ELR (cell line): ENCODE data around the gene FAM171A1.
A peak's percentile ranks its signal among the peaks of the same experiment; 100 is the strongest.

Experiments
- DNase-seq: peaks from one replicate; pipeline ENCODE4 v3.0.0-alpha.2; 2015; ENCODE audit warnings: low read depth

Gene FAM171A1

DNA sequence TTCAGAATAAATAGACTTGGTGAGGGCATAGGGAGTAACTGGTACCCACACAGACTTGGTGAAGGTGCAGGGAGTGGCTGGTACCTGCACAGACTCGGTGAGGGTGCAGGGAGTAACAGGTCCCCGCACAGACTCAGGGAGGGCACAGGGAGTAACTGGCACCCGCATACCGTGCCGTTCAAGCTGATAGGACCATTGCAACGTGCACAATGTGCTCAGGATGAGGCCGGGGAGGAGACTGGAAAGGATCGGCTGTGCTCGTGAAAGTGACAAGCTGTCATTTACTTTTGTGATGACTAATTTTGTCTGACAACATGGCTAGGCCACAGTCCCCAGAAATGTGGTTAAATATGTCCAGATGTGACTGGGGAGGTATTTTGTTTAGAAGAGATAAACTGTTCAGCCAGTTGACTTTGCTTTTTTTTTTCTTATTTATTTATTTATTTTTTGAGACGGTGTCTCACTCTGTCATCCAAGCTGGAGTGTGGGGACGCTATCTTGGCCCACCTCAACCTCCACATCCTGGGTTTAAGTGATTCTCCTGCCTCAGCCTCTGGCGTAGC, 126.4 kb downstream of the FAM171A1 start:
- DNase-seq, result no peak

DNA sequence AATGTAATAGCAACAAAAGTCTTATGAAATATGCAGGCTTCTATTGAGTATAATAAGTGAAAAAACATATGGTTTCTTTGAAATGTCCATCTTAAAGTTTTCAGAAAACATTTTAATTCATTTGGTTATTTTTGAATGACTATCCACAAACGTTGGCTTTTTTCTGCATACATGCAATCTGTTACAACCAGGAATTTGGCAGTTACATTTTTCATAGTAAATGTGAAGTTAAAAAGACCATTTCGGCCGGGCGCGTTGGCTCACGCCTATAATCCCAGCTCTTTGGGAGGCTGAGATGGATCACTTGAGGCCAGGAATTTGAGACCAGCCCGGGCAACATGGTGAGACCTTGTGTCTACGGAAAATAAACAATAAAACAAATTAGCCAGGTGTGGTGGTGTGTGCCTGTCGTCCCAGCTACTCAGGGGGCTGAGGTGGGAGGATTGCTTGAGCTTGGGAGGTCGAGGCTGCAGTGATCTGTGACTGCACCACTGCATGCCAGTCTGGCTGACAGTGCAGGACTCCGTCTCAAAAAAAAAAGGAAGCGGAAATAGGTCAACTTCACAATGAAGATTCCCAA, 128.7 kb downstream of the FAM171A1 start:
- no peak for DNase-seq

DNA sequence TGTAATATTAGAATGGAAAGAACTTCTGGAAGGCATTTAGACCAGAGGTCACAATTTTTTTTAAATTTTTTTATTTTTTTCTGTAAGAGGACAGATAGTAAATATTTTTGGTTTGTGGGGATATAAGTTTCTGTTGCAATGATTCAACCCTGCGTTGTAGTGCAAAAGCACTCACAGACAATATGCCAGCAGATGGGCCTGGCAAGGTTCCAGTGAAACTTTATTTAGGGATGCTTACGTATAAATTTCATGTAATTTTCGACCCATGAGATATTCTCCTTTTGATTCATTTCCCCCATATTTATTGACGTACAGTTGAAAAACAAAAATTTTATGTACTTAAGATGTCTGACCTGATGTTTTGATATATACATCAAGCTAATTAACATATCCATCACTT, 129.8 kb downstream of the FAM171A1 start:
- DNase-seq, result no peak

DNA sequence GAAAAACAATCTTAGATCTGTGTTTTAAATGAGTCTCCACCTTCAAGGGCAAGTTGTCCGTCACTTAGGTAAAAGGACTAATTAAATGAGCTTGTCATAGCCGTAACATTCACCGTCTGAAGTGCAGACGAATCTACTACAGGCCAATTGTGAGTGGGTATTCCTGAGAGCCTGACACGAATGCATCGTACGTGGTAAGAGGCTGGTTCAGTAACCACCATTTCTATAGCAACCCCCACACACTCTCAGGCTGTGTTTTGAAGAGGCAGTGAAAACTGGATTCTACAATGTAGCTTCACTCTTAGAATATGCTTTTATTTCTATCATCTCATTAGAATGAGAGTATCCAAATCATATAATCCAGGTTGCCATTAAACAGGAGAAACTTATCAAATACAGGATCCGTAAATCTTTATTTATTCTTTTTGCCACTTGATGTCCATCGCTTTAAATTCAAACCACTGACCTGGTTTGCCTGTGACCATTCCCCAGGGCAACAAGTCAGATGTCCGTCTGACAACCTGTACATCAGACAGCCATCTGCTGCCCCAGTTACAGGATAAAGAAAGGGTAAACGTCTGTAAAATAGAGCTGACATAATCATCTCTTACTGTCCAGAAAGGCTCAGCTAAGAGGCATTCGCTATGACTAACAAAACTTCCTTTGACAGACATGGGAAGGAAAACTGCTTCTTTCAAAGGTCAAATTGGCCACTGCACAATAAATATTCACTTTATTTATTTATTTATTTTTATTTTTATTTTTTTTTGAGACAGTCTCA, 132.3 kb downstream of the FAM171A1 start:
- peak; percentile 65 for DNase-seq

DNA sequence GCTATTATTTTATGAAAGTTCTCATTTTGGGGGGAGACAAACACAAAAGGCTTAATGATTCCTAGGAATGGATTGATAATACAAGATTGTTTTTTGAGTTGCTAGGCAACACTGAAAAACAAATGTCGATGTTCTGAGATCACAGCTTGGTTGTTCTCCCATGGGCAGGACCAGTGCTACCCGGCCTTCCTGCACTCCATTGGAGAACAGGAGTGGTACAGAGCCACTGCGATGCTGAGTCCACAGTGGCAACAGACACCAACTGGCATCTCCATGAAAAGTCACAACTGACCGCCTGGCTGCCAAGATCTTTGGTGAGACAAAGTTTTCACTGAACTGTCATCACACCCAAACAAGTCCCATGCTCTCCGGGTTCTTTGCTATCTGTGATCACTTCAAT, 133.7 kb downstream of the FAM171A1 start:
- peak; percentile 66 for DNase-seq

DNA sequence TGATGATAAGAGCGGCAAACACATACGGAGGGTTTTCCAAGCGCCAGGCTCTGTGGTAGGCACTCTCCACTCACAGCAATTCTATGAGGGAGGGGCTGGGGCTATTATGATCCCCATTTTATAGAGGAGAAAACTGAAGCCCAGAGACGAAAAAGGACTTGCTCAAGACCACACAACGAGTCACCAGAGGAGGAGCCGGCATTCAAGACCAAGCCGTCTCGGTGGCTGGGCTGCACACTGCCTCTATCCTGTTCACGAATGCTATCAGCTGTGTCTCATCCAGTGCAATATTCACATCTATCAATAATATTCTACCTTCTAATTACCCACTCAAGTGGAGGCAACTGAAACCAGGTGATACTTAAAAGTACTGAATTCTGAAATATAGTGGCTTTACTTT, 134.7 kb downstream of the FAM171A1 start:
- DNase-seq, result peak; percentile 69

DNA sequence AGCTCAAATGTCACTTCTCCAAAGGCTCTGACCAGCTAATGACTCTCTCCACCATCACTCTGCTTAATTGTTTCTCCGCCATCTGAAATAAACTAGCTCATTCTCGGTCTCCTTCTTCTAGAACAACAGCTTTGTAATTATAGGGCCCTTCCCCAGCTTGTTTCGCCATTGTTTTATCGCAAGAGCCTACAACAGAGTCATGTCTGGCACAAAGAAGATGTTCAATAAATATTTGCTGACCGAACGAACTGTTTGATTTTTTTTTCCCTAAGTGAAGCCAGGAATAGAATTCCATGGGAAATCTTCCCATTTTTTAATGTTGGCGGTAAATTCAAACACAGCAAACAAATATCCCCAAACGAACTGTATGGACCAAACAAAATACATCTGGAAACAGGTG, 138.8 kb downstream of the FAM171A1 start:
- no peak for DNase-seq

DNA sequence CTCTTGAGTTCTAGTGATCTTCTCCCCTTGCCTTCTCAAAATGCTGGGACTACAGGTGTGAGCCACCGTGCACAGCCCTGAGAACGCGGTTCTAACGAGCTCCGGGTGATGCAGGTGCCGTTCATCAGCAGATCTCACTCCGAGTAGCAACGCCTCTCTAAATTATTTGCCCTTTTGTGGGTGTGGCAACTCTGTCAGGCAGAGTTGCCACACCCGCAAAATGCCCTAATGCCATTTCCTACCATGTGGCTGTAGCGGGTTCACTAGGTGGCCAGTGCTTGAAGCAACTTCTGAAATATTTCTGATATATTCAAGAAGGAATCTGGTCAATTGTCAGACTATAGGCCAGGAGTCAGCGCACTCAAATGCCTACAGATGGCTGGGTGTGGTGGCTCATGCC, 139.7 kb downstream of the FAM171A1 start:
- DNase-seq, result no peak

DNA sequence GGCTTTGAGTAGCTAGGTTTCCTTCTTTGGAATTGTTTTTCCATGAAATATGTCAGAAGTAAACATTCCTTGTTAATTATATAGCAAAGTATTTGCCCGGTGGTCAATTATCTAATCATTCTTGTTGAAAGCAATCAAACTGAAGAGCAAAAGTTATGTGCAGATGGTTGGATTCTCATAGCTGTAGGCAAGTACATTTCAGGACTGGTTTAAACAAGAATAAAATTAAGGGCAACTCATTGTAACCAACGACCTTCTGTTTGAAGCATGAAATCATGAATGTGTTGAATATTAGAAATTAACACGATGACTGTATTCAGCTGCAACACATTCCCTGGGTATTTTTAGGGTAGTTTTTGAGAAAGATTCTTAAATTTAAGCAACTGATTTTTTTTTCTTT, 140.8 kb downstream of the FAM171A1 start:
- DNase-seq, result no peak

DNA sequence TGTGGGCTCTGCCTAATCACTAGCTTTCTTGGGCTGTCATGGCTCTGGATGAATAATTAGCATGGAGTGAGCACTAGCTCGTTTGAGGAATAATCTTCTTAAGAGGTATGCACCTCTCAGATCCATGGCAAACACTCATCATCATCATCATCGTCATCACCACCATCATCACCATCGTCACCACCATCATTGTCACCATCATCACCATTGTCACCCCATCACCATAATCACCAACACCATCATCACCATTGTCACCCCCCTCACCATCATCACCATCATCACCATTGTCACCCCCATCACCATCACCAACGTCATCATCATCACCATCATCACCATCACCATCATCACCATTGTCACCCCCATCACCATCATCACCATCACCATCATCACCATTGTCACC, 141.8 kb downstream of the FAM171A1 start:
- no peak for DNase-seq

DNA sequence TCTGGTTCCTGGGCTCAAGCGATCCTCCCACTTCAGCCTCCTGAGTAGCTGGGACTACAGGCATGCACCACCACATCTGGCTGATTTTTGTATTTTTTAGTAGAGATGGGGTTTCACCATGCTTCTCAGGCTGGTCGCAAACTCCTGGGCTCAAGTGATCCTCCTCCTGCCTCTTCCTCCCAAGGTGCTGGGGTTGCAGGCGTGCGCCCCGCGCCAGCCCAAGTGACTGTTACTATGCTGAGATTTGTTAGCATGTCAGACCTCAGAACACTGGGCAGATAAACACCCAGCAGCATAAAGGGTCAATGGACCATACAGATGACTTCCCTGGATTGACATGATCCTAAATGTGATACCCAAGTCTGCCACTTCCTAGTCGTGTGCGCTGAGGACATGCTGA, 142.7 kb downstream of the FAM171A1 start:
- DNase-seq, result no peak

DNA sequence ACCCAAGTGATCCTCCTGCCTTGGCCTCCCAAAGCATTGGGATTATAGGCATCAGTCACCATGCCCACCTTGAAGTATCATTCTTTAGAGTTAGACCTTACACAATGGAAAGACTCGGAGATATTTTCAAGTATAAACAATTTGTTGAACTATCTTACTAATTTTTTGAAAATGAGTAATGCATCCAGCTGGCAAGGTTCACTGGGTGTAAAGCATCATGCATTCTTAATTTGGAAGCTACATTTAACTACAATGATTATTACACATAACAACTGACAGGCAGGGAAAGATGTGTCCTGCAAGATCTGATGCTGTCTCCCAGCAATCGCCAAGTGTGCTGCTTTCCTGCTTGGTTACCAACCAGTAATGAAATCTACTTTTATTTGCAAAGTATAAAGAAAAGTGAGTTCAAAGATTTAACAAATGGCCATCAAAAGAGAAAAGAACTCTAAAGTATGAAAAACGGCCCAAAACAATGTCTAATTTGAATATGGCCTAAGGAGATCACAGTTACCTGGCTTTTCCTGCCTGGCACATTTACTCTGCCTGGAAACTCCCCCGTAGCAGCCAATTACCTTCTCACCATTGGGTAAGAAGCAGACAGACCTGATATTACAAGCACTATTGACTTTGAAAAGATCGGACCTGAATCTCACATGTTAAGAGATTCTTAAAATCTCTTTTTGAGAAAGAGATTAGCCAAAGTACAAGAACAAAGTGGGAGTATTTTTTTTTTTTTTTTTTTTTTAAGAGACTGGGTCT, 143.3 kb downstream of the FAM171A1 start:
- peak; percentile 45 for DNase-seq

DNA sequence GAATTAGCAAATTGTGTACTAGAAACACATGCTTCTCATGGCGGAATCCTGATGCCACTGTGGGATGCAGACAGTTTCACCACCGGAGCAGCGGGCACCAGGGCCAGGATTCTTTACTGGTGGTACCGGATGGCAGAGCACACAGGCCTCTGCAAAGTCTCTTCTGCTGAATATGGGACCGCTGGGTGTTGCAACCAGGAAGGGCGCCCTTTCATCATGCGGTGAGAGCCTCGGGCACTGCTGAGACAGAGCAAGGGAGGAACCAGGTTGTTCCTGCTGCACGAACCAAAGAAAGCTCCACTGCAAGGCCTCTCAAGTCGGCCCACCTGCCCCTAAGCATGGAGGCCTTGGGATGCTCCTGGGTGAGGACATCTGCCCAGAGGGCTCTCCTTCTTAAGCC, 145.6 kb downstream of the FAM171A1 start:
- no peak for DNase-seq

DNA sequence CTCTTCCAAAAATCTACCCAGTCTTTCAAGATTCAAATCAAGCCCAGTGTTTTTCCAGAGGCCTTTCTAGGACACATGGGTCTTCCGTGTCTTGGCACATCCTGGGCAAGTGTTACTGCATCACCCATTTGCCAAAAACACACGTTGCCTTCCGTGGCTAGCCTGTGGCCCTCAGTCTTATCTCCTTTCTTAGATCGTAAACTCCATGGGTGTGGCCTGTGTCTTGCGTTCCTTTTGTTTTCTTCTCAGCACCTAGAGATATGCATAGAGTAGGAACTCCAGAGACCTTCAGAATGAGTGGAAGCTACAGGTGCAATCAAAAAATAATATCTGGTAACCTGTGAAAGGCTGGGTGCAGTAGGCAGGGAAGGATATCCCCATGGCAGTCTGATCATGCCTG, 146.1 kb downstream of the FAM171A1 start:
- DNase-seq, result no peak

DNA sequence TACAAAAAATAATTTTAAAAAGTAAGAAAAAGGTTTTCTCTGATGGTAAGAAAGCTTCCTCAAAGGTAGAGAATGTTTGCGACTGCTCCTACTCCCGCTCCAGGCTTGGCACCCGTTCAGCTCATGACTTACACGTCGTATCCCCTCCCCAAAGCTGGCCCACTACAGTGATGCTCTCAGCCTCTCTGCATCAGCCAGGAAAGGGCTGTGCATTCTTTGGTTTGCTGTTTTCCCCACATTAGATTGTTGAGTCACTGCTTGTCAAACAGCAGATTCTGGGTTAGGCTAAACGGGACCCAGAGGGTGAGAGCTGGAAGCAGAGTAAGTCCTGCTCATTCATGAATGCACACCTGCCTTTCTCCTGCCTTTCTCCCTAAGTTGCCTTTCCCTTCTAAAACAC, 147.9 kb downstream of the FAM171A1 start:
- DNase-seq, result peak; percentile 85

DNA sequence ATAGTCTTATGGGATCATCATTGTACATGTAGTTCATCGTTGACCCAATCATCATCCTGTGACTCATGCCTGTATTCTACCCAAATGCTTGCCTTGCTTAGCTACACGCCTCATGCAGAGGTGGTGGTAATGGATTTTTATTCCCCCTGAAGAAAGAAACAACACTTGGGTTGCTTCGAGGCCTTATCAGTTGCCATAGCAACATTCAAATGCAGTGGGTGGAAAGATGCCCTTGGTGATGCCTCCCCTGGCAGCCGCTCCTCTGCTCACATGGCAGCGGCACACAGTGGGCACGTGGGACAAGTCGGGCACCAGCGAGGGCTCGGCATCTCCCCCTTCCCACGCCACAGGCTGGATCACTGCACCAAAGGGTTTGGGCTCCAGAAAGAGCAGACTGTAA, 148.6 kb downstream of the FAM171A1 start:
- DNase-seq, result peak; percentile 40

DNA sequence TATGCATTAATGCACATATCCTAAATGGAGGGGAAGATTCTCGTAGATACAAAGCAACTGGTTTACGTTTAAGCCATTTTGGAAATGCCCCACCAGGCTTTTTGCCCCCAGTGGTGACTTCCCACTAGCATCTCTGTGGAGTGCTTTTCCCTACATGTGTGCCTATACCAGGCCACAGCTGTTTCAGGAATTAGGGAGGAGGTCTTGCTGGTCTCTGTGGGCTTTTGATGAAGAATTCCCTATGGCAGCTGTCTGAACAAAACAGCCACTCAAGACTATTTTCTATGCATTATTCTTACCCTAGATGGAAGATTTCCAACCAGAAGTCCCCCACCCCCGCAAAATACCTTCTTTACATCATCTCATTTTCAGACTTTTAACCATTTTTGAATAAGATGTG, 150.6 kb downstream of the FAM171A1 start:
- DNase-seq, result no peak

DNA sequence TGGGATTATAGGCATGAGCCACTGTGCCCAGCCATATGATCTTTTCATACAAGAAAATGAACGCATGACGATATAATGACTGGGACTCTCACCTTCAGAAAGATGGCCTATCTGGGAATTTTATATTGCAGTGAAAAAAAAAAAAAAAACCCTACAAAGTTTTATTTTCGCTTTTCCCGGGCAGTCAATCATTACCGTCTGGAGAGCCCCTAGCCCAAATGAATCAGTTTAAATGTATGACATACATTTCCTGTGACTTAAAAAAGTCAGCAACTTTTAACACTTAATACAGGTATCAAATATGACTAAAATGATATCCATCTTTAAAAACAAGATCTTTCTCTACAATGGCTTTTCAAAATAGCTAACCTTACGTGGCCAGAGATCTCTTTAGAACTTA, 154.4 kb downstream of the FAM171A1 start:
- no peak for DNase-seq

DNA sequence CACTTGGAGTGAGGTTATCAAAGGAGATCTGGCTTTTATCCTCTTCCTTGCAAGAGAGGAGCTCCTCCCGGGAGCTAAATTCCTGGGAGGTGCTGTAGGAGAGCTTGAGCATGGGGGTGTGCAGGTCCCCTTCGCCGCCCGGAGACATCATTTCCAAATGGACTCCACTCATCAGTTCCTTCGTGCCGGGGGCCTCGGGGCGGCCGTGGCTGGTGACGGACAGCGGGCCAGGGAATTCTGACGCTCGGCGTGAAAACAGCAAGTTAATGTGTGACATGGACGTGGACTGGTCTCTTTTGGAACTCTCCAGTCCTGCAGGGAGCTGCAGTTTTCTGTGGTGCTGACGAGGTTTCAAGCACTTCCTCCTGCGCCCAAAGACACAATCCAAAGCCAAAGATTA, 156.9 kb downstream of the FAM171A1 start:
- DNase-seq, result no peak

DNA sequence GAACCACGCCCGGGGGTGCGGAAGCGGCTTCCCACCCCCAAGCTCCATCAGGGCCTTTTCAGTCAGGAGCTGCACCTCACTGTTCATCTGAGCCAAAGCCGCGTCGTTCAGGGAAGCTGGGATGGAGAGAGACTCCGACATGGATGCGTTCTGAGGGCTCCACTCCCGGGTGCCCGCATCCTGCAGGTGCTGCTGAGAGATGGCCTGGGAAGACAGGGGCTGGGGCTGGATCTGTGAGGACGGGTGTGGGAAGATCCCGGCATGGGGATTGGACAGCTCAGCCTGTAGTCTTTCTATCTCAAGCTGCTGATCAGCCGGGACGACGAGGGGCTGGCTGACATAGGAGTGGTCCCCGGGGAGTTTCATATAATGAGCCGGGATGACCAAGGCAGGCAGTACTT, 157.6 kb downstream of the FAM171A1 start:
- DNase-seq, result no peak

DNA sequence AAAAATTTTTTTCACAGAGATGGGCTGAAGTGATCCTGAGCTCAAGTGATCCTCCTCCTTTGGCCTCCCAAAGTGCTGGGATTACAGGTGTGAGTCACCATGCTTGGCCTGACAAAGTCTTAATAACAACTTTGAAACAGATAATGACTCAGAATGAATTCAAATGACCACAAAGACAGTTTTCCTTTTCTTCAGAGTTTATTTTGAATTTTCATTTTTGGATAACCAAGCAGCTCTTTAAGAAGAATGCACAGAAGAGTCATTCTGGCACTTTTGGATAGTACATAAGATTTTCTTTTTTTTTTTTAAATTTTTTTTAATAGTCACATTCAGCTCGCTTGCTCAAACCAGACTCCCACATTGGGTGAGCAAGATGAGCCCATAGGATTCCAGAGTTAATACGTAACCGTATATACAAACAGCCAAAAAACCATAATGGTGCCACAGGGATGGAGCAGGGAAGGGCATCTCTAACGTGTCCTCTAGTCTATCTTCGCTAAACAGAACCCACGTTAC, 159.6 kb downstream of the FAM171A1 start:
- DNase-seq, result peak; percentile 95

DNA sequence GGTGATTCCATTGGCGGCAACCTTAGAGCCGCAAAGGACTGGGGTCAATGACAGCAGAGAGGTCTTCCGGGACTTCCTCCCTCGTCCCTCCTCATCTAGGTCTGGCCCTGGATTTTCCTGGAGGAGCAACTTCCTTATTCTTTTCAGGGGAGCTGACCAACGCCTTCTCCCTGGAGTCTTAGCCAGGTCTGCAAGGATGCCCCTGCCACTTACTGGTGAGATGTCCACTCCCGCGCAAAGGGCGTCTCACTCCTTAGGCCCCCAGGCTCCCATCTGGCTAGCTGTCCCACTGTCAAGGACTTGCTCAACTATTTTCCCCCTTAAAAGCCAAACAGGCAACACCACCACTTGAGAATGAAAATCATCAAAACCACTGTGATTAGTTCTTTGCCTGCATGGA, 160.6 kb downstream of the FAM171A1 start:
- DNase-seq, result no peak
